GM18868 (cell line): Measurements from ENCODE around the gene DNAJB1.

Source experiments
- ATAC-seq: cut with Tn5 transposase; IDR thresholded peaks from one replicate; pipeline ENCODE4 v1.9.1; 2021; ENCODE audit warnings: mild to moderate bottlenecking, moderate library complexity; ENCODE audit not compliant: unreplicated experiment

The DNAJB1 gene

GRCh38 chr19:14497228-14497921 is 20.8 kb downstream of the DNAJB1 start:
- no peak for ATAC-seq

- ATAC-seq, result no peak
Measured at GRCh38 chr19:14496834-14497227, 21.4 kb downstream of the DNAJB1 start.

GRCh38 chr19:14496029-14496833 is 22.0 kb downstream of the DNAJB1 start, which contains the start of gene GIPC1:
Gene GIPC1, minus strand, starts transcription at chr19:14496127. Its CDS starts 13,151 bp downstream, at chr19:14482976.
- ATAC-seq, result peak; percentile 65

DNA sequence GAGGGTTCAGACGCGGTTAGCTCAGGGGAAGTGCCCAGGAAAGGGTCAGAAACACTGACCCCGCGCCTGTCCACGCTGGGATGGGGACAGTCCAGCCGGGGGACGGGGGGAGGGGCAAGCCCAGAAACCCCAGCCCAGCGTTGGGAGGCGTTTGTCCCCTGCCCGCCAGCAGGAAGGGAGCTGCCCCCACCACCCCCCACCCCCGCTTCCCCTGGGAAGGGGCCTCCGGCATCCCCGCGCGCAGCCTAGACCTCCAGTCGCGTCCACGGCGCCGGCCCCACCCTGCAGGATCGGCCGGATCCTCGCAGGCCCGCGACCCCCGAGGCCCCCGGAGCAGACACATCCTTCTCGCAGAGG is 22.5 kb downstream of the DNAJB1 start:
- ATAC-seq, result no peak

- ATAC-seq, result no peak
Measured at GRCh38 chr19:14494910-14495671, 23.1 kb downstream of the DNAJB1 start.

DNA sequence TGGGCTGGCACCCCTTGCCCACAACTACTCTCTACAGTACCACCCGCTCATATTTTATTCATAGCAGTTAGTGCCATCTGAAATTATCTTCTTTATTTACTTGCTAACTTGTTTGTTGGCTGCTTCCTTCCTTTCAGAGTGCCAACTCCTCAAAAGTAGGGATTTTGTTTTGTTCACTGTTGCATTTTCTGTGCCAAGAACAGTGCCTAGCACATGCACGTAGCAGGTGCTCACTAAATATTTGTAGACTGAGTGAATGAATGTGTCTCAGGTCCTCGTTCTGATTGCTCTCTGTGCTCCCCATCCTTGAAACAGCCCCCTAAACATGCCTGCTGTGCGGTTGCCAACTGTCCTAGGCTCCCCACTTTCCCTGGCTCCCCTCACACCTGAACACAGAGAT is 23.8 kb downstream of the DNAJB1 start:
- no peak for ATAC-seq

DNA sequence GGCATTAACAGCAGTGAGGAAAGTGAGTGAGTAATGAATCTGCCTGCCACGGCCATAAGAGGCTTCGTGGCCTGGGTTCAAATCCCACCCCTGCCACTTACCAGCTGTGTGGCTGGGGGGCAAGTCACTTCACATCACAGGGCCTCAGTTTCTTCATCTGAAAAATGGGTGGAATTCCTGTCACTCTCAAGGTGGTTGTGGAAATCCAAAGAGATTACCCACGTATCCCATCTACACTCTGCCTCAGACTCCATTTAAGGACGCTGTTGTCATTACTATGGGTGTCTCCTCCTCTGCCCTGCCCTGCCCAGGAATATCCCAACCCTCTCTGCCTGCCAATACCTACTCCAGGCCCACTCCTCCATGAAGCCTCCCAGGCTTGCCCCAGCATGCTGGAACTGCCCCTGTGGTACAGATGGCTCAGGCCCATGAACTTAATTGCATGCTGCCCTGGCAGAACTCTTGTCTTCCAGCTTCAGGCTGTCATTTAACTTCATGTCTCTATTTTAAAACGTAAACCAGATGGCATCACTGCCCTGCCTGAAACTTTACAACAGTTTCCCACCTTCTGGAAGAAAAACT is 25.4 kb downstream of the DNAJB1 start:
- ATAC-seq, result no peak

- no peak for ATAC-seq
Measured at GRCh38 chr19:14487370-14488125, 30.6 kb downstream of the DNAJB1 start.

DNA sequence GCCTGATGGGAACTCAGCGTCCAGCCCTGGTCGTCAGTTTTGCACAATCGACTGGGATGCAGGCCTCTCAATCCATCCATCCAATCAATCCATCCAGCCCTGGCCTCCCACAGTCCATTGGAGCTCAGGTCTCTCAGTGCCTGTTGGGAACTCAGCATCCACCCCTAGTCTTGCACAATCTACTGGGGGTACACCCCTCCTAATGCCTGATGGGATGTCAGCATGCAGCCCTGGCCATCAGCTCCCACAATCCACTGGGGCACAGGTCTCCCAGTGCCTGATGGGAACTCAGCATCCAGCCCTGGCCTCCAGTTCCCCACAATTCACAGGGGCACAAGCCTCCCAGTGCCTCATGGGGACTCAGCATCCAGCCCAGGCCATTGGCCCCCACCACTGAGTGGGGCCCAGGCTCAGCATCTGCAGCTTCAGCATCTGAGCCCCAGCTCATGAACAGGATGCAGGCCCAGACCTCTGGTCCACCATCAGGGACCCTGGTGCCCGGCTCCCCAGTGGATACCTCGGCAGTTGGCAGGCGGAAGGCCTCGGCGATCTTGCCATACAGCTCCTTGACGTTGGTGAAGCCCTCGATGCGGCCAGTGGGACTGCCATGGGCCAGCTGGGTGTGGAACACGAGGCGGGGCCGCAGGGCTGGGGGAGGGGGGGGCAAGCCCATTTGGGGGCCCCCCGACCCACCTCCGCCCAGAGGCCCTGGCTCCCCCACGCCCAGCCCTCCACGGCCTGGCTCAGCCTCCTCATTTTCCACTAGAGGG is 35.8 kb downstream of the DNAJB1 start:
- no peak for ATAC-seq

GRCh38 chr19:14480700-14481079 is 37.5 kb downstream of the DNAJB1 start:
- no peak for ATAC-seq

- no peak for ATAC-seq
Measured at GRCh38 chr19:14479975-14480699, 38.1 kb downstream of the DNAJB1 start.

GRCh38 chr19:14479309-14479974 is 38.8 kb downstream of the DNAJB1 start:
- no peak for ATAC-seq

GRCh38 chr19:14478113-14478545 is 40.1 kb downstream of the DNAJB1 start:
- no peak for ATAC-seq

- ATAC-seq, result no peak
Measured at GRCh38 chr19:14477418-14478112, 40.6 kb downstream of the DNAJB1 start.

DNA sequence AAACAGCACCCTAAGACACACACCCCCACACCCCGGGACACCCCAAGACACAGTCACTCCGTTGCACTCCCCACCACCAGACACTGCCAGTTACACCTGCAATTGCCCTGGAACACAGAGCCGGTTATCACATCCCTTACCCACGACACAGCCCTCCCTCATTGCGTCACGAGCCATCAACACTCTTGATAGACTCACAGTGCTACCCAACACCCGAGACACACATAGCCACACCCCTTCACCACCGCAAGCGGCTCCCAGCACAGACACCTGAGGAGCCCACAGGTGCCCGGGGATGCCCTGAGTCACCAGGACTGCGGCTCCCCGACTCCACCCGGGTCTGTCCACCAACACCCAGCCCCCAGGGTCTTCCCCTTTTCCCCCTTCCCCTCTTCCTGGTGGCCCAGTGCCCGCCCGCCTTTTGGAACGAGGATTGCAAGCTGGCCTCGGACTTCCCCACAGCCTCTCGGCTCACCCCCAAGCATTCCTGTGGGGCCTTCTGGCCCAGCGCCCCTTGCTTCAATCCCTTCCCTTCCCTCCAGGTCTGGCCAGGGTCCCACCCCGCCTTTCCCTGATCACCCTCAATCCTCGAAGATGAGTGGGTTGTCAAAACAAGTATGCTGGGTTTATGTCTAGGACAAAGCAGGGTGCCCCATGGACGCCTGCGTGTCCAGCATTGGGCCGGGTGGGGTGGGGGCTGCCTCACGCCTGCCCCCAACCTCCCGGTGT is 41.4 kb downstream of the DNAJB1 start:
- no peak for ATAC-seq

GRCh38 chr19:14476327-14476672 is 41.9 kb downstream of the DNAJB1 start:
- ATAC-seq, result no peak
